ENCODE results near the gene HPCAL4. TPM values are rescaled to one million over a fixed set of nuclear protein-coding genes. Genes with fewer than 3 reads are reported as not detected.

Gene HPCAL4
- total and polyA plus RNA-seq, 7 donors: 0.16 to 1.1 (median 0.83) TPM; not detected in 2

GRCh38 chr1:39652105-39652504 lies 39.1 kb downstream of the HPCAL4 start:
- H3K9me3 ChIP-seq: no peaks in the 10 kb centered on the region
- H3K27me3 ChIP-seq: peaks cover 0 to 6% (median 0%) of the 10 kb centered on the region in 3 donors
- H3K4me3 ChIP-seq: no peak overlapping the region
- H3K36me3 ChIP-seq: no peaks in the 10 kb centered on the region
- no peak for DNase-seq
- TF ChIP-seq CTCF (IDR thresholded peaks at IDR 0.05) (no peak), POLR2A (IDR thresholded peaks at IDR 0.05) (no peak), POLR2AphosphoS5 (IDR thresholded peaks at IDR 0.05) (no peak), EP300 (IDR thresholded peaks at IDR 0.05) (no peak)
- WGBS, 2 donors: 87 to 92% methylated on average over 6 of the region's 6 CpGs
- no peak overlapping the region for H3K27ac ChIP-seq
- intact Hi-C loops (cut with DNase I): loop anchor here (5.0 kb wide), 1 partner anchor 70 kb away; no protein-coding TSS in a partner anchor
- peaks cover 0 to 18% (median 3%) of the 10 kb centered on the region in 4 donors for H3K4me1 ChIP-seq

GRCh38 chr1:39650431-39650830 lies 40.8 kb downstream of the HPCAL4 start:
- WGBS, 2 donors: 94 to 95% methylated on average over 1 of the region's 1 CpG
- TF ChIP-seq POLR2AphosphoS5 (IDR thresholded peaks at IDR 0.05): no peak
- no peak for TF ChIP-seq POLR2A (IDR thresholded peaks at IDR 0.05)
- no peak for TF ChIP-seq CTCF (IDR thresholded peaks at IDR 0.05)
- no peak for TF ChIP-seq EP300 (IDR thresholded peaks at IDR 0.05)
- Histone ChIP-seq H3K4me3 (no peak overlapping the region), H3K27me3 (peaks cover 0 to 6% (median 0%) of the 10 kb centered on the region in 3 donors), H3K36me3 (no peaks in the 10 kb centered on the region), H3K9me3 (no peaks in the 10 kb centered on the region), H3K4me1 (peaks cover 0 to 26% (median 6%) of the 10 kb centered on the region in 4 donors), H3K27ac (no peak overlapping the region)
- intact Hi-C loops (cut with DNase I): loop anchor here (5.0 kb wide), 1 partner anchor 72 kb away; no protein-coding TSS in a partner anchor
- no peak for DNase-seq

- DNase-seq: no peak
- H3K27ac ChIP-seq: no peak overlapping the region
These were observed 41.5 kb downstream of the HPCAL4 start for GRCh38 chr1:39649636-39650185.

GRCh38 chr1:39648496-39648895 lies 42.7 kb downstream of the HPCAL4 start:
- 70 to 78% methylated on average over 2 of the region's 2 CpGs for WGBS, 2 donors
- TF ChIP-seq POLR2A (IDR thresholded peaks at IDR 0.05) (no peak), CTCF (IDR thresholded peaks at IDR 0.05) (no peak), EP300 (IDR thresholded peaks at IDR 0.05) (no peak), POLR2AphosphoS5 (IDR thresholded peaks at IDR 0.05) (no peak)
- H3K9me3 ChIP-seq: no peaks in the 10 kb centered on the region
- H3K27me3 ChIP-seq: no peaks in the 10 kb centered on the region
- no peaks in the 10 kb centered on the region for H3K36me3 ChIP-seq
- intact Hi-C loops (cut with DNase I): no loop called here
- no peak for DNase-seq
- H3K27ac ChIP-seq: no peak overlapping the region
- H3K4me1 ChIP-seq: peaks cover 0 to 22% (median 4%) of the 10 kb centered on the region in 4 donors
- H3K4me3 ChIP-seq: no peak overlapping the region

More at GRCh38 chr1:39649636-39650185, 41.5 kb downstream of the HPCAL4 start:
- no peaks in the 10 kb centered on the region for H3K9me3 ChIP-seq
- TF ChIP-seq POLR2AphosphoS5 (IDR thresholded peaks at IDR 0.05): peak in 1 of 4 donors; percentile 15
- TF ChIP-seq POLR2A (IDR thresholded peaks at IDR 0.05): no peak
- H3K4me1 ChIP-seq: peaks cover 0 to 26% (median 6%) of the 10 kb centered on the region in 4 donors
- no peak overlapping the region for H3K4me3 ChIP-seq
- H3K27me3 ChIP-seq: peaks cover 0 to 6% (median 0%) of the 10 kb centered on the region in 3 donors
- intact Hi-C loops (cut with DNase I): loop anchor here (5.0 kb wide), 1 partner anchor 73 kb away; no protein-coding TSS in a partner anchor
- no peaks in the 10 kb centered on the region for H3K36me3 ChIP-seq
- WGBS, 2 donors: 89 to 92% methylated on average over 2 of the region's 2 CpGs

GRCh38 chr1:39647247-39647646 lies 44.0 kb downstream of the HPCAL4 start:
- TF ChIP-seq CTCF (IDR thresholded peaks at IDR 0.05) (no peak), POLR2A (IDR thresholded peaks at IDR 0.05) (no peak), EP300 (IDR thresholded peaks at IDR 0.05) (no peak), POLR2AphosphoS5 (IDR thresholded peaks at IDR 0.05) (no peak)
- Histone ChIP-seq H3K27ac (peak overlapping the region; percentile 47 to 64 (median 59)), H3K4me1 (peaks cover 0 to 15% (median 3%) of the 10 kb centered on the region in 4 donors), H3K4me3 (no peak overlapping the region), H3K27me3 (no peaks in the 10 kb centered on the region), H3K36me3 (no peaks in the 10 kb centered on the region), H3K9me3 (no peaks in the 10 kb centered on the region)
- intact Hi-C loops (cut with DNase I): no loop called here
- WGBS, 2 donors: 77 to 80% methylated on average over 3 of the region's 3 CpGs
- DNase-seq: no peak

Measured in sigmoid colon (tissue), 7 donors.